K562 (cell line): ENCODE results near the gene CCDC117. TPM values are rescaled to one million over a fixed set of nuclear protein-coding genes. Genes with fewer than 3 reads are reported as not detected.
A peak's percentile ranks its signal among the peaks of the same experiment; 100 is the strongest.

Experiments used
- ATAC-seq: fragments of 200-7000 bp; cut with Tn5 transposase; 3 replicates; pipeline ENCODE4 v1.9.1; 2020; ENCODE audit warnings: moderate library complexity
- BruUV-seq: library from RNA; stranded (reverse); fragments of 400-500 nt; replicated peaks from 2 replicates; lab custom pipeline; 2021; lab: Mats Ljungman, UMichigan
- CTCF ChIA-PET: fragments of 300-600 bp; formaldehyde crosslinking; extraction: SDS; loops from one replicate; lab custom pipeline; 2021; ENCODE audit warnings: low intra/inter-chr PET ratio; lab: Yijun Ruan, JAX
- POLR2A ChIA-PET: fragments of 300-600, 350-650 bp; sonication (Branson Sonifier 250); formaldehyde crosslinking; extraction: SDS; loops from one replicate; lab custom pipeline; 2021; ENCODE audit warnings: antibody characterized with exemption, inconsistent platforms; lab: Yijun Ruan, JAX
- DNase-seq, 4 experiments: peaks; one replicate each; pipeline versions ENCODE4 v3.0.0 to v3.0.0-alpha.2; 2011 to 2018; ENCODE audit warnings: low spot score in 3 of 4, mixed read lengths in 3 of 4; ENCODE audit errors: extremely low read depth in 1 of 4
- FAIRE-seq: peaks from 2 replicates; lab custom pipeline; 2011; peaks lifted over from hg19 to GRCh38; lab: Jason Lieb, UNC
- H2AFZ ChIP-seq: 2 replicates; pipeline ENCODE4 v1.6.0; 2011; ENCODE audit warnings: low read depth, low read length, control low read depth, inconsistent platforms
- H3K27ac ChIP-seq: fragments of 200-600 bp; 3 replicates; pipeline ENCODE4 v1.8.0; 2011; ENCODE audit warnings: low read depth, mild to moderate bottlenecking, control low read depth, inconsistent platforms, low read length, moderate library complexity, mixed read lengths; ENCODE audit errors: extremely low read depth
- H3K27me3 ChIP-seq, 2 experiments: fragments of 300-600 bp in 1 of 2; 2 replicates in 1 of 2; 3 replicates in 1 of 2; pipeline versions ENCODE4 v1.6.0 to v1.8.0; 2011; ENCODE audit warnings: inconsistent platforms in 2 of 2, low read length in 2 of 2, mild to moderate bottlenecking in 1 of 2, mixed read lengths in 1 of 2, moderate library complexity in 1 of 2; ENCODE audit not compliant: control insufficient read depth in 2 of 2, insufficient read depth in 2 of 2
- H3K36me3 ChIP-seq: fragments of 300-600 bp; 3 replicates; pipeline ENCODE4 v1.8.0; 2011; ENCODE audit warnings: mild to moderate bottlenecking, low read length, inconsistent platforms; ENCODE audit not compliant: control insufficient read depth, insufficient read depth
- H3K4me1 ChIP-seq, 2 experiments: fragments of 200-600 bp in 1 of 2; replicated peaks in 1 of 2; 2 replicates in 1 of 2; 3 replicates in 1 of 2; pipeline versions ENCODE4 v1.5.1 to v1.8.0; 2011; ENCODE audit warnings: inconsistent platforms in 2 of 2, low read length in 2 of 2, mild to moderate bottlenecking in 1 of 2, mixed read lengths in 1 of 2, moderate library complexity in 1 of 2; ENCODE audit not compliant: control insufficient read depth in 2 of 2, insufficient read depth in 2 of 2
- H3K4me2 ChIP-seq: 2 replicates; pipeline ENCODE4 v1.6.1; 2011; ENCODE audit warnings: low read length, control low read depth, inconsistent platforms, mixed read lengths; ENCODE audit not compliant: insufficient read depth
- H3K4me3 ChIP-seq: fragments of 200-600 bp; sonication (generic), shearing (Covaris generic); 2 replicates; pipeline ENCODE4 v1.5.1; 2016; ENCODE audit warnings: control low read depth, inconsistent platforms
- H3K79me2 ChIP-seq: fragments of 200-600 bp; 3 replicates; pipeline ENCODE4 v1.8.0; 2011; ENCODE audit warnings: low read length, inconsistent platforms; ENCODE audit not compliant: control insufficient read depth, insufficient read depth
- H3K9ac ChIP-seq, 2 experiments: 2 replicates each; pipeline versions ENCODE4 v1.6.0 to v1.6.1; 2011; ENCODE audit warnings: low read depth in 2 of 2, low read length in 2 of 2, control low read depth in 1 of 2, inconsistent platforms in 1 of 2, mild to moderate bottlenecking in 1 of 2, mixed read lengths in 1 of 2; ENCODE audit not compliant: insufficient read depth in 1 of 2
- H3K9me1 ChIP-seq: one replicate; pipeline ENCODE4 v1.6.0; 2011; ENCODE audit warnings: inconsistent platforms, mild to moderate bottlenecking, low read length, moderate library complexity; ENCODE audit not compliant: control insufficient read depth, insufficient read depth
- H3K9me3 ChIP-seq: replicated peaks from 2 replicates; pipeline ENCODE4 v1.5.1; 2011; ENCODE audit warnings: low read depth, low read length, inconsistent platforms; ENCODE audit not compliant: control insufficient read depth, insufficient read depth
- H4K20me1 ChIP-seq: replicated peaks from 2 replicates; pipeline ENCODE4 v1.6.1; 2011; ENCODE audit warnings: low read length, inconsistent platforms, mixed read lengths; ENCODE audit not compliant: control insufficient read depth, insufficient read depth
- CBFA2T3 ChIP-seq: fragments of 450-650 bp; IDR thresholded peaks from 2 replicates; pipeline ENCODE4 v1.6.1; 2017
- DACH1 ChIP-seq: fragments of 450-650 bp; IDR thresholded peaks from 2 replicates; pipeline ENCODE4 v1.6.1; 2018; ENCODE audit not compliant: partially characterized antibody
- DNMT1 ChIP-seq: fragments of 450-650 bp; IDR thresholded peaks from 2 replicates; pipeline ENCODE4 v1.6.1; 2016; ENCODE audit warnings: antibody characterized with exemption, mild to moderate bottlenecking
- E2F6 ChIP-seq, 2 experiments: IDR thresholded peaks; 2 replicates each; pipeline ENCODE4 v1.6.1; 2011; ENCODE audit warnings: borderline replicate concordance in 1 of 2, control low read depth in 1 of 2, low read depth in 1 of 2, low read length in 1 of 2, mild to moderate bottlenecking in 1 of 2, mixed read lengths in 1 of 2, moderate library complexity in 1 of 2; ENCODE audit not compliant: insufficient read depth in 1 of 2, insufficient read length in 1 of 2, poor library complexity in 1 of 2, severe bottlenecking in 1 of 2; ENCODE audit errors: extremely low read depth in 1 of 2
- MAX ChIP-seq: sonication (generic); formaldehyde crosslinking; IDR thresholded peaks from 2 replicates; pipeline ENCODE4 v1.9.0; 2022; ENCODE audit warnings: mild to moderate bottlenecking, missing genetic modification reagents
- MYC ChIP-seq, 2 experiments: fragments of 250-450 bp in 1 of 2; sonication (Bioruptor Pico) in 1 of 2; IDR thresholded peaks; 2 replicates each; pipeline versions ENCODE4 v1.5.1 to v1.6.1; 2012 to 2021; ENCODE audit warnings: low read depth in 2 of 2, borderline replicate concordance in 1 of 2, improper control_type of control experiment in 1 of 2, low read length in 1 of 2, mild to moderate bottlenecking in 1 of 2, moderate library complexity in 1 of 2
- NFRKB ChIP-seq: fragments of 450-650 bp; IDR thresholded peaks from 2 replicates; pipeline ENCODE4 v1.6.1; 2016; ENCODE audit warnings: low read depth
- PCBP1 ChIP-seq: fragments of 200-400 bp; formaldehyde crosslinking; IDR thresholded peaks from 2 replicates; pipeline ENCODE4 v1.6.1; 2018; ENCODE audit warnings: mild to moderate bottlenecking, low read depth, low read length; ENCODE audit not compliant: poor library complexity, severe bottlenecking
- RBM14 ChIP-seq: fragments of 200-400 bp; formaldehyde crosslinking; IDR thresholded peaks from 2 replicates; pipeline ENCODE4 v1.6.1; 2018; ENCODE audit warnings: low read depth, mild to moderate bottlenecking, low read length, moderate library complexity, borderline replicate concordance; ENCODE audit not compliant: insufficient read depth
- SAFB ChIP-seq: fragments of 200-400 bp; formaldehyde crosslinking; IDR thresholded peaks from 2 replicates; pipeline ENCODE4 v1.6.1; 2017; ENCODE audit warnings: low read depth, low read length, borderline replicate concordance
- SAP30 ChIP-seq: fragments of 200-600 bp; sonication (generic); IDR thresholded peaks from 2 replicates; pipeline ENCODE4 v1.6.1; 2012; ENCODE audit warnings: borderline replicate concordance, low read depth, mild to moderate bottlenecking, moderate library complexity, low read length, control low read depth, inconsistent platforms; ENCODE audit not compliant: insufficient read depth, poor library complexity, severe bottlenecking
- SIN3B ChIP-seq: fragments of 450-650 bp; IDR thresholded peaks from 2 replicates; pipeline ENCODE4 v1.6.1; 2017; ENCODE audit warnings: low read depth, mild to moderate bottlenecking, moderate library complexity
- SPI1 ChIP-seq: IDR thresholded peaks from 2 replicates; pipeline ENCODE4 v1.6.1; 2011; ENCODE audit warnings: low read depth, low read length, control low read depth, borderline replicate concordance
- TCF3 ChIP-seq: sonication (generic); formaldehyde crosslinking; IDR thresholded peaks from 2 replicates; pipeline ENCODE4 v1.4.0; 2020; ENCODE audit warnings: mild to moderate bottlenecking, missing genetic modification reagents
- TRIM24 ChIP-seq, 2 experiments: fragments of 450-650 bp; IDR thresholded peaks; 2 replicates each; pipeline ENCODE4 v1.6.1; 2016
- XRCC3 ChIP-seq: fragments of 450-650 bp; IDR thresholded peaks from 2 replicates; pipeline ENCODE4 v1.6.1; 2017; ENCODE audit warnings: mild to moderate bottlenecking, moderate library complexity
- XRCC4 ChIP-seq: IDR thresholded peaks from one replicate; pipeline ENCODE4 v1.6.1; 2011; ENCODE audit not compliant: insufficient read depth, insufficient read length; ENCODE audit errors: extremely low read depth
- ZFP91 ChIP-seq: sonication (generic); formaldehyde crosslinking; IDR thresholded peaks from 2 replicates; pipeline ENCODE4 v1.8.0; 2022; ENCODE audit warnings: mild to moderate bottlenecking, missing genetic modification reagents
- ZNF24 ChIP-seq: fragments of 450-650 bp; IDR thresholded peaks from 2 replicates; pipeline ENCODE4 v1.6.1; 2016
- WGBS: fragments of 100-300 bp; shearing (Covaris generic); methylation state at CpG from one replicate; pipeline ENCODE4 v1.1.6; 2016; ENCODE audit warnings: low coverage, mixed read lengths; ENCODE audit not compliant: insufficient coverage; ENCODE audit errors: missing lambda C conversion rate; 5-methylcytosine and 5-hydroxymethylcytosine counted together
- in situ Hi-C: fragments of 300-500 bp; cut with MboI; formaldehyde crosslinking; loops from 4 replicates; pipeline ENCODE4 v1.15.0; 2018; ENCODE audit warnings: inconsistent platforms, mixed read lengths
- intact Hi-C: fragments of 100-400 bp; cut with micrococcal nuclease; formaldehyde crosslinking; loops from 2 replicates; pipeline ENCODE4 v1.14.2; 2022
- polyA plus RNA-seq, 8 experiments: library from polyadenylated mRNA; depleted of rRNA in 4 of 8; stranded (reverse) in 5 of 8; unstranded in 3 of 8; fragments of >200 nt; fragmentation: Nextera tagmentation in 2 of 8; fragmentation: Illumina TruSeq in 1 of 8; extraction: Ambion mirVana in 2 of 8; extraction: Trizol in 1 of 8; gene quantifications; 2 replicates each; pipeline versions ENCODE4 v1.2.1 to v1.2.3, GENCODE V29; 2011 to 2014; ENCODE audit warnings: inconsistent platforms in 1 of 8, missing spikeins in 1 of 8
- total RNA-seq, 7 experiments: library from RNA; depleted of rRNA in 6 of 7; stranded (reverse); fragments of >200 nt in 6 of 7; fragmentation: Illumina TruSeq in 2 of 7; extraction: Trizol in 2 of 7; gene quantifications; 2 replicates each; pipeline versions ENCODE4 v1.2.1 to v1.2.3, GENCODE V29; 2011 to 2021; ENCODE audit warnings: low replicate concordance in 1 of 7

Gene CCDC117
- total and polyA plus RNA-seq, 9 of the 15 experiments (the other 6 are each of a cell fraction or from before 2014, with no cell fraction given): 5.7 to 23.3 (median 15.8) TPM

- Histone ChIP-seq H3K4me3 (peak overlapping the region; percentile 98), H4K20me1 (no peaks in the 10 kb centered on the region)
- WGBS: 4% methylated on average over 14 of the region's 14 CpGs
- TF ChIP-seq ZNF24 (no peak), MAX (CRISPR knock-in tag) (peak; percentile 65), SIN3B (no peak), MYC (IDR thresholded peaks at IDR 0.05; ENCODE audit: low read depth, low read length) (peak; percentile 93), MYC (CRISPR knock-in tag; IDR thresholded peaks at IDR 0.05; ENCODE audit: borderline replicate concordance, low read depth) (no peak), ZFP91 (no peak), SAP30 (no peak), DACH1 (no peak), E2F6 (IDR thresholded peaks at IDR 0.05; ENCODE audit: borderline replicate concordance in 1 of 2, extremely low read depth in 1 of 2, insufficient read depth in 1 of 2, insufficient read length in 1 of 2, low read depth in 1 of 2, low read length in 1 of 2, poor library complexity in 1 of 2, severe bottlenecking in 1 of 2) (peak; percentile 45 to 70), NFRKB (peak; percentile 32; the same call in 1 of the 2 replicates), XRCC3 (no peak), CBFA2T3 (peak; percentile 18; the same call in 1 of the 2 replicates), DNMT1 (no peak), XRCC4 (no peak), SPI1 (0 out of 2 replicates have a peak, but pooled peaks have one; percentile 45), RBM14 (no peak), TRIM24 (IDR thresholded peaks at IDR 0.05) (no peak), SAFB (no peak), TCF3 (CRISPR knock-in tag) (no peak), PCBP1 (no peak)
Observed at GRCh38 chr22:28801845-28802594, 29.5 kb downstream of the CCDC117 start.

More at GRCh38 chr22:28801845-28802594, 29.5 kb downstream of the CCDC117 start:
- no peaks in the 10 kb centered on the region for H3K27me3 ChIP-seq
- peak overlapping the region; percentile 64 for H2AFZ ChIP-seq
- intact Hi-C loops (no loop called here), in situ Hi-C loops (no loop called here)
- peaks cover 18% of the 10 kb centered on the region for H3K36me3 ChIP-seq
- peaks cover 57% of the 10 kb centered on the region for H3K79me2 ChIP-seq
- peak overlapping the region; percentile 98 for H3K27ac ChIP-seq
- H3K9me1 ChIP-seq: no peaks in the 10 kb centered on the region
- H3K4me1 ChIP-seq: peaks cover 5 to 8% of the 10 kb centered on the region in 2 experiments; a peak in 3 of 5 replicates
- no peaks in the 10 kb centered on the region for H3K9me3 ChIP-seq
- ATAC-seq: peak; percentile 6; the same call in 2 of the 3 replicates
- BruUV-seq: no TSS peak
- FAIRE-seq: no peak
- POLR2A ChIA-PET: interaction anchor here (0.6 to 9.9 kb wide), 7 partner anchors 7 to 345 kb away, joined by 4 to 109 read pairs (median 7); no protein-coding TSS in a partner anchor
- H3K9ac ChIP-seq: peak overlapping the region; percentile 91 to 97
- DNase-seq: peak; percentile 53 to 76 (median 63)
- H3K4me2 ChIP-seq: peak overlapping the region; percentile 68
- CTCF ChIA-PET: no interaction called here
